GM12878 (cell line): Measurements from ENCODE around the gene CCM2.

Source experiments
- CBFB ChIP-seq: IDR thresholded peaks from 2 replicates; pipeline ENCODE4 v1.6.1; 2016; ENCODE audit warnings: antibody characterized with exemption, low read depth
- CBX3 ChIP-seq: fragments of 200-600 bp; sonication (generic); IDR thresholded peaks from 2 replicates; pipeline ENCODE4 v1.6.1; 2016; ENCODE audit warnings: low read depth, borderline replicate concordance
- EP300 ChIP-seq, 2 experiments: fragments of 150-350 bp in 1 of 2; IDR thresholded peaks; 2 replicates each; pipeline ENCODE4 v1.6.1; 2011 to 2012; ENCODE audit warnings: low read depth in 2 of 2, low read length in 2 of 2, borderline replicate concordance in 1 of 2, improper control_type of control experiment in 1 of 2, inconsistent platforms in 1 of 2; ENCODE audit not compliant: control insufficient read depth in 1 of 2
- POU2F2 ChIP-seq: IDR thresholded peaks from 3 replicates; pipeline ENCODE4 v1.6.1; 2011; ENCODE audit warnings: low read depth, mild to moderate bottlenecking, low read length, borderline replicate concordance
- RFX5 ChIP-seq: IDR thresholded peaks from 2 replicates; pipeline ENCODE4 v1.6.1; 2011; ENCODE audit warnings: low read depth, low read length, improper control_type of control experiment
- SIN3A ChIP-seq: IDR thresholded peaks from 2 replicates; pipeline ENCODE4 v1.6.1; 2012; ENCODE audit warnings: low read depth, low read length, improper control_type of control experiment
- ZSCAN29 ChIP-seq: fragments of 450-650 bp; IDR thresholded peaks from 2 replicates; pipeline ENCODE4 v1.6.1; 2017; ENCODE audit warnings: mild to moderate bottlenecking, moderate library complexity

DNA sequence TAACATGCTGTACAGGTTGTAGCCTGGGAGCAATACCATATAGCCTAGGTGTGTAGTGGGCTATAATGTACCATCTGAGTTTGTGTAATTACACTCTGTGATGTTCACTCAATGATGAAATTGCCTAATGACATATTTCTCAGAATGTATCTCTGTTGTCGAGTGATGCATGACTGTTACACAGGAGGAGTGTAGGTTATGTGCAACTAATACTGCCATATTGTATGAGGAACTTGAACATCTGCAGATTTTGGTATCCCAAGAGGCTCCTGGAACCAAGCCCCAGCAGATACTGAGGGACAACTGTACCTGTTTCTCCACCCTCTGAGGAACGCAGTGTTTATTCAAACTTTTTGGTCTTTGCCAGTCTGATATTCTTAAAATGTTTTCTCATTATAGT, 50.2 kb downstream of the CCM2 start:
- no peak for TF ChIP-seq CBFB
- no peak for TF ChIP-seq RFX5
- no peak for TF ChIP-seq EP300 (IDR thresholded peaks at IDR 0.05; ENCODE audit: borderline replicate concordance in 1 of 2, control insufficient read depth in 1 of 2, low read depth in 2 of 2, low read length in 2 of 2)
- no peak for TF ChIP-seq POU2F2
- TF ChIP-seq ZSCAN29, result no peak
- TF ChIP-seq SIN3A, result no peak
- no peak for TF ChIP-seq CBX3
